Neuronal stem cell (in vitro differentiated cells): ENCODE results near the gene NBPF6.
"Not testable (repeated sequence)": the region's sequence is repeated elsewhere in the genome, so short reads cannot be mapped to it uniquely, and the experiment has no call there.

Experiments used
- DNase-seq: peaks from one replicate; pipeline ENCODE4 v3.0.0-alpha.2; 2013; ENCODE audit warnings: low spot score
- H2AFZ ChIP-seq: one replicate; pipeline ENCODE4 v1.6.1; 2013; ENCODE audit warnings: mild to moderate bottlenecking, low read length, inconsistent platforms
- H2AK5ac ChIP-seq: 2 replicates; pipeline ENCODE4 v1.6.1; 2013; ENCODE audit warnings: low read depth, mild to moderate bottlenecking, inconsistent platforms, low read length, moderate library complexity, mixed read lengths
- H2BK120ac ChIP-seq: 2 replicates; pipeline ENCODE4 v1.6.1; 2013; ENCODE audit warnings: low read depth, mild to moderate bottlenecking, inconsistent platforms, low read length, moderate library complexity, mixed read lengths
- H2BK12ac ChIP-seq: one replicate; pipeline ENCODE4 v1.6.1; 2013; ENCODE audit warnings: low read length, inconsistent platforms
- H2BK15ac ChIP-seq: 2 replicates; pipeline ENCODE4 v1.6.1; 2013; ENCODE audit warnings: mild to moderate bottlenecking, low read length, inconsistent platforms, mixed read lengths
- H2BK5ac ChIP-seq: one replicate; pipeline ENCODE4 v1.6.1; 2013; ENCODE audit warnings: inconsistent platforms, mild to moderate bottlenecking, low read length, moderate library complexity
- H3K14ac ChIP-seq: one replicate; pipeline ENCODE4 v1.6.1; 2013; ENCODE audit warnings: low read length, inconsistent platforms
- H3K18ac ChIP-seq: 2 replicates; pipeline ENCODE4 v1.6.1; 2013; ENCODE audit warnings: low read length, inconsistent platforms
- H3K23ac ChIP-seq: 2 replicates; pipeline ENCODE4 v1.6.1; 2013; ENCODE audit warnings: low read depth, mild to moderate bottlenecking, mixed read lengths, low read length, inconsistent platforms; ENCODE audit not compliant: poor library complexity
- H3K27ac ChIP-seq: replicated peaks from 3 replicates; pipeline ENCODE4 v1.5.1; 2013; ENCODE audit warnings: low read length, inconsistent platforms
- H3K27me3 ChIP-seq, 3 experiments: 2 replicates each; pipeline ENCODE4 v1.6.1; 2013; ENCODE audit warnings: low read length in 3 of 3, mild to moderate bottlenecking in 2 of 3, inconsistent platforms in 1 of 3, low read depth in 1 of 3, mixed read lengths in 1 of 3, moderate library complexity in 1 of 3; ENCODE audit not compliant: control insufficient read depth in 3 of 3, insufficient read depth in 3 of 3
- H3K36me3 ChIP-seq, 2 donors: replicated peaks in 1 of 2; 2 replicates each; pipeline ENCODE4 v1.6.1; 2013; ENCODE audit warnings: low read length in 2 of 2; ENCODE audit not compliant: control insufficient read depth in 2 of 2, insufficient read depth in 2 of 2
- H3K4ac ChIP-seq: 2 replicates; pipeline ENCODE4 v1.6.1; 2013; ENCODE audit warnings: inconsistent platforms, mild to moderate bottlenecking, low read length, moderate library complexity
- H3K4me1 ChIP-seq, 2 donors: 1 replicate in 1 of 2; 2 replicates in 1 of 2; pipeline ENCODE4 v1.6.1; 2013; ENCODE audit warnings: low read length in 2 of 2, low read depth in 1 of 2; ENCODE audit not compliant: control insufficient read depth in 2 of 2, insufficient read depth in 1 of 2
- H3K4me2 ChIP-seq: one replicate; pipeline ENCODE4 v1.6.1; 2013; ENCODE audit warnings: mild to moderate bottlenecking, low read length, inconsistent platforms; ENCODE audit not compliant: insufficient read depth, poor library complexity, severe bottlenecking
- H3K4me3 ChIP-seq, 2 donors: 2 replicates each; pipeline ENCODE4 v1.5.1; 2013; ENCODE audit warnings: low read length in 2 of 2, mild to moderate bottlenecking in 2 of 2, inconsistent platforms in 1 of 2, moderate library complexity in 1 of 2
- H3K79me1 ChIP-seq: one replicate; pipeline ENCODE4 v1.6.1; 2013; ENCODE audit warnings: low read depth, mild to moderate bottlenecking, inconsistent platforms, low read length, moderate library complexity
- H3K9ac ChIP-seq: one replicate; pipeline ENCODE4 v1.6.1; 2013; ENCODE audit warnings: mild to moderate bottlenecking, low read depth, low read length, inconsistent platforms; ENCODE audit not compliant: poor library complexity
- H3K9me3 ChIP-seq, 2 donors: replicated peaks in 1 of 2; 2 replicates each; pipeline versions ENCODE3 to v1.6.1; 2013; ENCODE audit warnings: low read length in 2 of 2, mild to moderate bottlenecking in 2 of 2, inconsistent platforms in 1 of 2, low read depth in 1 of 2, mixed read lengths in 1 of 2, moderate library complexity in 1 of 2; ENCODE audit not compliant: control insufficient read depth in 2 of 2, insufficient read depth in 1 of 2
- H4K8ac ChIP-seq: one replicate; pipeline ENCODE4 v1.6.1; 2013; ENCODE audit warnings: low read depth, mild to moderate bottlenecking, inconsistent platforms, low read length, moderate library complexity
- H4K91ac ChIP-seq: one replicate; pipeline ENCODE4 v1.6.1; 2013; ENCODE audit warnings: low read length, low read depth, mild to moderate bottlenecking, inconsistent platforms; ENCODE audit not compliant: poor library complexity
- WGBS, 2 donors: extraction: QIAGEN DNeasy Blood & Tissue Kit; methylation state at CpG; one replicate each; pipeline ENCODE4 v1.1.7; 2013; ENCODE audit warnings: missing lambda C conversion rate in 2 of 2, mixed read lengths in 1 of 2; ENCODE audit not compliant: insufficient read length in 2 of 2, insufficient replicate concordance in 1 of 2; ENCODE audit errors: extremely low coverage in 2 of 2; 5-methylcytosine and 5-hydroxymethylcytosine counted together

Gene NBPF6

DNA sequence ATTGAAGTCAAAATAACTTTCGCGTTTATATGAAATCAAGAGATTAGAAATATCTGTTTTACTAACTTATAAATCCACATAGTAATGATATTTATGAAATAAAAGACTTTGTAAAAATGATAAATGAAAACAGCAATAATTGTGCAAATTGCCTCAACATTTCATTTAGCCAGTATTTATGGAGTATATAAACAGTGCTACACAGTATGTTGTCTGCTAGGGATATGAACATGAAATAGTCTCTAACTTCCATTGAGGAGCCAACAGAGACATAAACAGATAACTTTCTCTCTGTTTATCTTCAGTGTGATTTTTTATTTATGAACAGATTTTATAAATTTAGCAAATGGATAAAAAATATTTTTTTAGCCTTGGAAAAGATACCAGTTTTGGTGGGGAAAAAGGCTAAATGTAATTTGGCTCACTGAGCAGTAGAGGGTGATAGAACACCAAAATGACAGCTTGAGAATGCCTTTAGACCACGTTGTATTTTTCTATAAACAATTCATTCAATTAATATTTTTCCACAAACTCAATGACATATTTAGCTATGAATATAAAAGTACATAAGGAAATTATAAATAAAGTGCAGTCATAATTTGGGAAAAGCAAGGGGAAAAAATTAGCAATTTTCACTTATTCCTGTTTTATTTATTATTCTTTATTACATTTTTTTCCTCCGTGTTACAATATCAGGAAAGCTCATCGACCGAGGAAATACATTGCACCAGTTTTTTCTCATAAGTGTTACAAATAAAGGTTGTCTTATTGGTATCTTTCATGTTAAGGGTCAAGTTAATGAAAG lies 62.3 kb downstream of the NBPF6 start:
- H3K27ac ChIP-seq, result no peak overlapping the region
- no peaks in the 10 kb centered on the region for H3K4me1 ChIP-seq
- H3K36me3 ChIP-seq, result no peaks in the 10 kb centered on the region
- H3K9me3 ChIP-seq, result no peaks in the 10 kb centered on the region
- H4K8ac ChIP-seq, result no peak overlapping the region
- no peak overlapping the region for H3K23ac ChIP-seq
- no peak overlapping the region for H4K91ac ChIP-seq
- H2BK120ac ChIP-seq, result no peak overlapping the region
- no peak overlapping the region for H2AFZ ChIP-seq
- H3K18ac ChIP-seq, result no peak overlapping the region
- no peak overlapping the region for H2BK5ac ChIP-seq
- H2AK5ac ChIP-seq, result no peak overlapping the region
- no peak overlapping the region for H3K4ac ChIP-seq
- H3K27me3 ChIP-seq, result no peaks in the 10 kb centered on the region
- no peak overlapping the region for H3K14ac ChIP-seq
- no CpG with 5 or more reads among the region's 6 CpGs for WGBS, 2 donors
- no peak overlapping the region for H3K9ac ChIP-seq
- no peaks in the 10 kb centered on the region for H3K79me1 ChIP-seq
- no peak overlapping the region for H3K4me2 ChIP-seq
- H2BK15ac ChIP-seq, result no peak overlapping the region
- no peak overlapping the region for H2BK12ac ChIP-seq
- no peak overlapping the region for H3K4me3 ChIP-seq
- peak; percentile 12 for DNase-seq

DNA sequence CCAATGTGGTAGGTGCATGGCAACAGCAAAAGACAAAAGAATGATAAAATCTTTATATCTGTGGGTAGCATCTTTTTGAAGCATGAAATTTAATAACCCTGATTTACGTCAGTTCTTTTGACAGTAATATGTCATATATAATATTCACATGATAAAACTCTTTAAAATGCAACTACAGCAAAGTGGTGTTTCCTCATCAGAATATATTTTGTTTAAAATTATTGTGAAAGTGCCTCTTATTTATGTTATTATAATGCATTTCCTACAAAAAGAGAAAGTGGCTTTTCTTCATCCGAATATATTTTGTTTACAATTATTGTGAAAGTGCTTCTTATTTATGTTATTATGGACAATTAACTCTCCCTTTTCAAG lies 62.9 kb downstream of the NBPF6 start:
- H3K18ac ChIP-seq, result no peak overlapping the region
- H3K4me2 ChIP-seq, result no peak overlapping the region
- no peaks in the 10 kb centered on the region for H3K79me1 ChIP-seq
- no peak overlapping the region for H3K14ac ChIP-seq
- no peak overlapping the region for H2AK5ac ChIP-seq
- H2BK5ac ChIP-seq, result no peak overlapping the region
- H3K23ac ChIP-seq, result no peak overlapping the region
- no peaks in the 10 kb centered on the region for H3K36me3 ChIP-seq
- no peak overlapping the region for H4K91ac ChIP-seq
- no peak overlapping the region for H2AFZ ChIP-seq
- no peak overlapping the region for H2BK12ac ChIP-seq
- H4K8ac ChIP-seq, result no peak overlapping the region
- H3K9ac ChIP-seq, result no peak overlapping the region
- no peak overlapping the region for H2BK15ac ChIP-seq
- H3K4ac ChIP-seq, result no peak overlapping the region
- no peaks in the 10 kb centered on the region for H3K4me1 ChIP-seq
- H3K27me3 ChIP-seq, result no peaks in the 10 kb centered on the region
- no peaks in the 10 kb centered on the region for H3K9me3 ChIP-seq
- no peak overlapping the region for H3K4me3 ChIP-seq
- no peak for DNase-seq
- H3K27ac ChIP-seq, result no peak overlapping the region
- H2BK120ac ChIP-seq, result no peak overlapping the region
- no CpG with 5 or more reads among the region's 2 CpGs for WGBS, 2 donors

DNA sequence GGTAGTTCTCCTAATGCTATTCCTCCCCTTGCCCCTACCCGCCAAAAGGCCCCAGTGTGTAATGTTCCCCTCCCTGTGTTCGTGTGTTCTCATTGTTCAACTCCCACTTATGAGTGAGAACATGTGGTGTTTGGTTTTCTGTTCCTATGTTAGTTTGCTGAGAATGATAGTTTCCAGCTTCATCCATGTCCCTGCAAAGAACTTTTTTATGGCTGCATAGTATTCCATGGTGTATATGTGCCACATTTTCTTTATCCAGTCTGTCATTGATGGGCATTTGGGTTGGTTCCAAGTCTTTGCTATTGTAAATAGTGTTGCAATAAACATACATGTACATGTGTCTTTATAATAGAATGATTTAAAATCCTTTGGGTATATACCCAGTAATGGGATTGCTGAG lies 63.8 kb downstream of the NBPF6 start:
- not testable (repeated sequence) for H2AK5ac ChIP-seq, H3K4me1 ChIP-seq, H2BK12ac ChIP-seq, H3K4me3 ChIP-seq, H3K36me3 ChIP-seq, H2AFZ ChIP-seq, DNase-seq, H3K4me2 ChIP-seq, H4K8ac ChIP-seq, H3K4ac ChIP-seq, H3K23ac ChIP-seq, H3K27me3 ChIP-seq, H3K14ac ChIP-seq, H3K9me3 ChIP-seq, H3K27ac ChIP-seq, H3K18ac ChIP-seq, H3K79me1 ChIP-seq, H2BK120ac ChIP-seq, H2BK15ac ChIP-seq, H4K91ac ChIP-seq, H2BK5ac ChIP-seq, H3K9ac ChIP-seq
- no CpG with 5 or more reads among the region's 2 CpGs for WGBS, 2 donors

DNA sequence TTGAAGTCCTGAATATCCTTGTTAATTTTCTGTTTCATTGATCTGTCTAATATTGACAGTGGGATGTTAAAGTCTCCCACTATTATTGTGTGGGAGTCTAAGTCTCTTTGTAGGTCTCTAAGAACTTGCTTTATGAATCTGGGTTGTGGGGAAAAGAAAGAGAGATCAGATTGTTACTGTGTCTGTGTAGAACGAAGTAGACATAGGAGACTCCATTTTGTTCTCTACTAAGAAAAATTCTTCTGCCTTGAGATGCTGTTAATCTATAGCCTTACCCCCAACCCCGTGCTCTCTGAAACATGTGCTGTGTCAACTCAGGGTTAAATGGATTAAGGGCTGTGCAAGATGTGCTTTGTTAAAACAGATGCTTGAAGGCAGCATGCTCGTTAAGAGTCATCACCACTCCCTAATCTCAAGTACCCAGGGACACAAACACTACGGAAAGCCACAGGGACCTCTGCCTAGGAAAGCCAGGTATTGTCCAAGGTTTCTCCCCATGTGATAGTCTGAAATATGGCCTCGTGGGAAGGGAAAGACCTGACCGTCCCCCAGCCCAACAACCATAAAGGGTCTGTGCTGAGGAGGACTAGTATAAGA lies 67.3 kb downstream of the NBPF6 start:
- H2BK5ac ChIP-seq, H4K91ac ChIP-seq, H3K9me3 ChIP-seq, H3K27me3 ChIP-seq, H3K14ac ChIP-seq, H3K23ac ChIP-seq, H2BK15ac ChIP-seq, H3K4me2 ChIP-seq, H3K4ac ChIP-seq, H3K4me3 ChIP-seq, DNase-seq, H3K9ac ChIP-seq, H2AK5ac ChIP-seq, H3K18ac ChIP-seq, H4K8ac ChIP-seq, H3K79me1 ChIP-seq, H2BK120ac ChIP-seq, H2AFZ ChIP-seq, H3K4me1 ChIP-seq, H3K27ac ChIP-seq, H2BK12ac ChIP-seq, H3K36me3 ChIP-seq: not testable (repeated sequence)
- no CpG with 5 or more reads among the region's 6 CpGs for WGBS, 2 donors
